ENCODE measurements around the gene ENTPD3. TPM values are rescaled to one million over a fixed set of nuclear protein-coding genes. Genes with fewer than 3 reads are reported as not detected.
A peak's percentile ranks its signal among the peaks of the same experiment; 100 is the strongest.

The ENTPD3 gene
- total RNA-seq, 1 experiment from 2014 or later, result not detected

GRCh38 chr3:40477666-40478065 lies 90.7 kb downstream of the ENTPD3 start:
- TF ChIP-seq CTCF (conservative IDR thresholded peaks at IDR 0.05), result no peak
- Histone ChIP-seq H3K14ac (ENCODE audit: insufficient read depth, low read length) (no peak overlapping the region), H4K8ac (replicated peaks; ENCODE audit: insufficient read length, low read depth, low read length) (no peak overlapping the region), H3K4ac (ENCODE audit: low read depth, low read length) (no peak overlapping the region), H2BK120ac (ENCODE audit: low read depth, low read length, poor library complexity, severe bottlenecking) (no peak overlapping the region), H2BK15ac (ENCODE audit: low read depth, low read length) (no peak overlapping the region), H3K79me2 (ENCODE audit: insufficient read depth, low read length) (no peaks in the 10 kb centered on the region), H2BK20ac (ENCODE audit: low read depth, low read length, poor library complexity, severe bottlenecking) (no peak overlapping the region), H2AK5ac (ENCODE audit: insufficient read length, low read length) (no peak overlapping the region), H3K23me2 (ENCODE audit: insufficient read length, low read depth, low read length, poor library complexity, severe bottlenecking) (no peaks in the 10 kb centered on the region), H2BK12ac (ENCODE audit: insufficient read length, low read depth, low read length) (no peak overlapping the region), H3K9ac (ENCODE audit: extremely low read depth, insufficient read length, low read length) (peak overlapping the region; percentile 7), H2AFZ (ENCODE audit: low read length) (no peak overlapping the region), H3K18ac (ENCODE audit: insufficient read length, low read depth, low read length) (no peak overlapping the region), H4K91ac (ENCODE audit: insufficient read length, low read depth, low read length) (no peak overlapping the region), H3K23ac (ENCODE audit: insufficient read length, low read depth, low read length) (no peak overlapping the region), H4K5ac (ENCODE audit: insufficient read length, low read depth, low read length) (no peak overlapping the region), H4K20me1 (ENCODE audit: control insufficient read depth, insufficient read depth, insufficient read length) (no peaks in the 10 kb centered on the region), H2BK5ac (ENCODE audit: insufficient read length, low read length) (no peak overlapping the region), H3K4me1 (ENCODE audit: insufficient read depth, low read length) (peaks cover 4% of the 10 kb centered on the region; the same call in 1 of the 2 replicates), H3K4me2 (ENCODE audit: insufficient read depth, insufficient read length, low read length) (peak overlapping the region; percentile 51), H3K27me3 (ENCODE audit: insufficient read depth, low read length) (no peaks in the 10 kb centered on the region), H3K9me3 (ENCODE audit: control insufficient read depth, low read depth, low read length) (no peaks in the 10 kb centered on the region), H3K79me1 (ENCODE audit: insufficient read depth, low read depth, low read length, poor library complexity, severe bottlenecking) (no peaks in the 10 kb centered on the region), H3T11ph (ENCODE audit: low read length) (no peak overlapping the region), H3K27ac (ENCODE audit: insufficient read length, low read depth, low read length) (no peak overlapping the region), H3K56ac (ENCODE audit: insufficient read length, low read depth, low read length) (no peak overlapping the region)
- Mint-ChIP-seq H3K36me3 (ENCODE audit: insufficient read depth in 1 of 3, low read depth in 3 of 3) (peaks cover 0 to 20% (median 3%) of the 10 kb centered on the region in 3 experiments; a peak in 4 of 7 replicates), H3K27me3 (ENCODE audit: low read depth) (no peaks in the 10 kb centered on the region; the same call in 1 of the 2 replicates), H3K4me1 (peaks cover 17 to 21% of the 10 kb centered on the region in 2 experiments), H3K27ac (peak overlapping the region in 1 of 3 experiments; percentile 21; a peak in 1 of 7 replicates), H3K4me3 (peak overlapping the region; percentile 73 to 86), H3K9me3 (no peaks in the 10 kb centered on the region)
- WGBS (ENCODE audit: extremely low coverage, insufficient read length, low lambda C conversion rate), result no CpG with 5 or more reads among the region's 4 CpGs
- no peak for DNase-seq

Other genes with a start within 250 kb of the ENTPD3 start
- gene EIF1B, start 77.5 kb upstream of the ENTPD3 start, total RNA-seq (2021), result 133 TPM in 2 replicates
- gene RPL14, start 70.2 kb downstream of the ENTPD3 start, total RNA-seq (2021), result 2,490 and 2,505 TPM in 2 replicates
- 4.3 and 4.8 TPM in 2 replicates for gene ZNF619, start 89.9 kb downstream of the ENTPD3 start, total RNA-seq (2021)
- 27.1 and 27.5 TPM in 2 replicates for gene ZNF620, start 118.9 kb downstream of the ENTPD3 start, total RNA-seq (2021)
- gene ZNF621, start 137.8 kb downstream of the ENTPD3 start, total RNA-seq (2021), result 22.9 and 23.8 TPM in 2 replicates

Data from H9 (cell line).